Stimulated activated CD4-positive, alpha-beta T cell treated with anti-CD3 and anti-CD28 coated beads, Interleukin-15, amount 100 ng/mL, for 24 hours (primary cell): ENCODE measurements around the gene KHDRBS1.
"Not testable (repeated sequence)": the region's sequence is repeated elsewhere in the genome, so short reads cannot be mapped to it uniquely, and the experiment has no call there.

ENCODE experiments used
- DNase-seq: peaks from one replicate; pipeline ENCODE4 v3.0.0-alpha.2; 2020

The KHDRBS1 gene

DNA sequence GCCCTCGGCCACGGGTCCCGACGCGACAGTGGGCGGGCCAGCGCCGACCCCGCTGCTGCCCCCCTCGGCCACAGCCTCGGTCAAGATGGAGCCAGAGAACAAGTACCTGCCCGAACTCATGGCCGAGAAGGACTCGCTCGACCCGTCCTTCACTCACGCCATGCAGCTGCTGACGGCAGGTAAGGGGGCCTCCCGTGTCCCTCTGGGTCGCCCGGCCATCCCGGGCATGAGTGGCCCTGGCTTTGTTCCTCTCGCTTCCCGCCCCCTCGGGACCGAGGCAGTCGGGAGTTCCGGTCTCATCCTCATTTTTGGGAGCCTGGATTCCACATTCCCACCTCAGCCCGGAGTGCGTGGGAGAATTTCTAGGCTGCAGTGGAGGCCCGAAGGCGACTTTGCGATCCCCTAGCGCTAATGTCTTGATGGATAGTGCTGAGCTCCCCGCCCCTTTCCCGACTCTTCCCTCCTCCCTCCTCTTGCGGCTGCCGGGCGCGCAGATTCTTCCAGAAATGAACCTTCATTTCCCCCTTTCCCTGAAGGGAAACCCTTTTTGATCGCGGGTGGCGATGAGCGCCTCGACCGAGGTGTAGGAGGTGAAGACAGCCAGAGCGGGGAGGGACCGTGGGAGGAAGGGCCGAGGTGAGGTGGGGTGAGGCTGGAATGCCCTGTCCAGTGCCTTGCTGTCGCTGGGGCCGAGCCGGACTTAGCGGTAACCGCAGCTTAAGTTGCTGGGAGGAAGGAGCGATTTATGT is 705 bp downstream of the KHDRBS1 start:
- peak; percentile 53 for DNase-seq

DNA sequence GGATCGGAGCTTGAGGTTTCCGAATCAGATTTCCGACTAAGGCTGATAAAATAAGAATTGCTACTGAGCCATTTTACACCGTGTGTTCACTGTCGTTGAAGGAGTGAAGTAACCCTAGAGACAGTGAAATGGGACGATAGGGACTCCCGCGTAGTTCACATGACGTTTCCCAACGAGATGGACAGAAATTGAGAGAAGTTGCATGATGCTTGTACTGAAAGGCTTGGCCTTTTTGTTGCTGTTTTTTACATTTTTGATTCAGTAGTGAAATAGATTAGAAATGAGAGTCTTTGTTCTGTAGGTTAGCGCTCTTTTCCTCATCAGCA is 1.2 kb downstream of the KHDRBS1 start:
- no peak for DNase-seq

DNA sequence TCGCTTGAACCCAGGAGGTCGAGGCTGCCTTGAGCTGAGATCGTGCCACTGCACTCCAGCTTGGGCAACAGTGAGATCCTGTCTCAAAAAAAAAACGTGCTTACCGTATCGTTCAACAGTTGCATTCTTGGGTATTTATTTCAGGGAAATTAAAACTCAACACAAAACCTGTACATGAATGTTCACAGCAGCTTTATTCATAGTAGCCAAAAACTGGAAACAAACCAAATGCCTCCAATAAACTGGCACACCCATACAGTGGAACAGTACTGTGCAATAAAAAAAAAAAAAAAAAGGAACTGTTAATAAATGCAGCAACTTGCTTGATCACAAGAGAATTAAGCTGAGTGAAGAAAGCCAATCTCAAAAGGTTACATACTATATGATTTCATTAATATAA is 6.7 kb downstream of the KHDRBS1 start:
- no peak for DNase-seq

DNA sequence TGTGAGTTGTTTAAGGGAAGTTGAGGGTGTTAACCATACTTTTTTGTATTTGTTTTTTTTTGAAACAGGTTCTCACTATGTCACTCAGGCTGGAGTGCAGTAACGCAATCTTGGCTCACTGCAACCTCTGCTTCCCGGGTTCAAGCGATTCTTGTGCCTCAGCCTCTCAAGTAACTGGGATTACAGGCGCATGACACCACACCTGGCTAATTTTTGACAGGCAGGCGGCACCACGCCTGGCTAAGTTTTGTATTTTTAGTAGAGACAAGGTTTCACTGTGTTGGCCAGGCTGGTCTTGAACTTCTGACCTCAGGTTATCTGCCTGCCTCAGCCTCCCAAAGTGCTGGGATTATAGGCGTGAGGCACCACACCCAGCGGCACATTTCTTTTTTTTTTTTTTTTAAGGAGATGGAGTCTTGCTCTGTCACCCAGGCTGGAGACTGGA is 7.9 kb downstream of the KHDRBS1 start:
- DNase-seq = not testable (repeated sequence)

DNA sequence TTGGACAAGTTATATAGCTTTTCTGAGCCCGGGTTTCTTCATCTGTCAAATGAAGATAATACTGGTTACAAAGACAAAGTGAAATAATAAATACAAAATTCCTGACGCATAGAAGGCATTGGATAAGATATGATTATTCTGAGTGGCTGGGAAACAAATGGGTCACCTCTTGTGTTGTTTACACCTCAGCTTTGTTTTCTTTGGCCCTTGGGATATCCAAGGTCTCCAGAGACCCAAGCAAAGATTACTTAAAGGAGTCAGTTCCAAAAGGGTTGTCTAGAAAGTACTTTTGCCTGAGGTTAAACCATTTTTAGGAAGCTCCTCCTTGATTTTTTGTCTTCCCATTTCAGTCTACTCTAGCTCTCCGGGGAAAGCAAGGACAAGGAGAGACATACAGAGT is 9.7 kb downstream of the KHDRBS1 start:
- DNase-seq = no peak

DNA sequence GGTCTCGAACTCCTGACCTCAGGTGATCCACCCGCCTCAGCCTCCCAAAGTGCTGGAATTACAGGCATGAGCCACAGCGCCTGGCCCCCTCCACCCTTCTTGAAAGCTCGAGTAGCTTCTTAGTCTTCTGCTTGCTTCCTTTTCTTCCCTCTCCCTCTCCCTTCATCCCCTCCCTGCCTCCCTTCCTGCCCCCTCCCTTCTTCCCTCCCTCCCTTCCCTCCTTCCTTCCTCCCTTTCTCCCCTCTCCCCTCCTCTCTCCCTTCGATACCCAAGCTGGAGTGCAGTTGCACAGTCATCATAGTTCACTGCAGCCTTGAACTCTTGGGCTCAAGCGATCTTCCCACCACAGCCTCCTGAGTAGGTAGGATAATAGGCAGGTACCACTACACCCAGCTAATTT is 11.8 kb downstream of the KHDRBS1 start:
- no peak for DNase-seq

DNA sequence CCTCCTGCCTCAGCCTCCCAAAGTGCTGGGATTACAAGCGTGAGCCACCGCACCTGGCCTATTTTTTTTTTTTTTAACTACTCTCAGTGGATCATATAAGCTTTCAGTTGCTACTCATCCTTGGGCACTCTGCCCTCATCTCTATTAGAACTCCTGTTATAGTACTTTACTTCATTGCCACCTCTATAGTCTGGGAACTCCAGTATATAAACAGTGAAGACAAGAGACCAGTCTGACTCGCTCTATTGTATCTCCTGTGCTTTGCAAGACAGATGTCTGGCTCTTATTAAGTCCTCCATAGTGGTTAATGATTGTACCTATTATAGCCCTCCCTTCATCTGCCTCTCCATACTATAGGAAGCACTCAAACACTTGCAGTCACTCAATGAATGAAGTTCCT is 15.1 kb downstream of the KHDRBS1 start:
- no peak for DNase-seq

DNA sequence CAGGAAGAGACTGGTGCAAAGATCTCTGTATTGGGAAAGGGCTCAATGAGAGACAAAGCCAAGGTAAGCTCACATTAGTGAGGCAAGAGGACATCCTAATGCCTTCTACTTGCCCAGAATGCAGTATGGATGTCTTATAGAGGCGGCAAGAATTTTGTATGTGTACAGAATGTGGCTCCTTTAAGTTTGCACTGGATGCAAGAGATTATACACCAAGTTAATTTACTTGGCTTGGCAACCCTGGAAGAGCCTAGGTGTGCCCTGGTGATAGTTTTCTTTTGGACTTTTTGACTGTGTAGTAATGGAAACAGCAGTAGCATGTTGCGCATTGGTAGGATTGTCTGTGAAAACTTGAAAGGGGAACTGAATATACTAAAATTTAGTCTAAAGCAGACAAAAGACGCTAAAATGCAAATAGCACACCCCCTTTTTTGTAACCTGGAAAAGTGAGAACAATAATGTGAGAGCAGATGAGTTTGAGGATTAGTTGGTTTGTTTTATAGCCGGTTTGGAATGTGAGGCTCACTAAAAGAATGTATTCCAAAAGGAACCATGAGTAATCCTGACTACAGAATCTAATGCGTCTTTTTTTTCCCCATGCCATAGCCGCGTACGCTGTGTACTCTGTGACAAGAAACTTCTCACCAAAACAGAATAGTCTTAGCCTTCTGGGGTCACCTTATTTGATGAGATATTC is 18.1 kb downstream of the KHDRBS1 start:
- DNase-seq = no peak

DNA sequence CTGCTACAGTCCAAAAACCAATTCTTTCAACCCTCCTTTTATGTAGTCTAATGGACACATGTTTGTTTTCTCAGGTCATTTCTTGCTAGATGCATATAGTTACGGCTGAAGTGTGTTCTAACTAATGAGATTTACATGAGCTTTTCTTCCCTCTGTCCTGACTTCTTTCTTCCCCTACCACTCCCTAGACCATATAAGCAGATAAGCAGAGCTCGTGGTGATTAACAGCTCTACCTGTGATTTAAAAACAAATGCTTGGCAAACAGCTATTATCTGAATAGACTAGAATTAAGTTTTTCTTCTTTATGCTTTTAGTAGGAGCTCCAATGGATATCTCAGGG is 18.6 kb downstream of the KHDRBS1 start:
- DNase-seq = no peak

DNA sequence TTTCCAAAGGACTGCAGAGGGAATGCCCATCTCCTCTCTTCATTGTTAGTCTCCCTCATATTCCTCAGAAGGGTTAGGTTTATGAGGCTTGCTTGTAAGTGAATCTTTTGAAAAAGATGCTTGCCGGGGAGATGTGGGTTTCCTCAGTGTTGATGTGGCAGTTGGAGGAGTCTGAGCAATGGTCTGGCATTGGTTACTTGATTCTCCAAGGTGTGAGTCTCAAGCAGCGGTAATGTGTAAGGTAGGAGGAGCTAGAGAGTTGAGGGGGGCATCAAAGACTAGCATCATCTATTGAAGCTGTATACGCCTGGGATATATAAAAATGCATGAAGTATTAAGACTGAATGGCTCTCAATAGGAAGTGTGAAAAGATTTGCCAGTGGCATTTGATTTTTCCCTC is 21.5 kb downstream of the KHDRBS1 start:
- DNase-seq = no peak

DNA sequence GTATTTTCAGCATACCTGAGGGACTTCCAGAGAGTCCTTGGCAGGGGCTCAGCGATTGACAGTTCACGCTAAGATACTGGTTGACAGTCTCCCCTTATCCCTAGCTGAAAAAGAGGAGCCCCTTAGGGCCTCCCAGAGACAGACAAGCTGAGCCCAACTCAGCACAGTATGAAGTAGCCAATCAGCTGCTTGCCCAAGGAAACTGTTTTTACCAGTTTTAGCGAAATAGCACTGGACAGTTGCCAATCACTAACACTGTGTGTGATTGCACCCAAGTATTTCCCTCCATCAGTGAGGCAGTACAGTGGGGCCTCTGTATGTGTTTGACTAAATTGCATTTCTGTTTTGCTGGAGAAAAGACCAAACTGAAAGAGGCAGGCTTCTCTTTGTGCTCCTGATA is 27.0 kb downstream of the KHDRBS1 start:
- DNase-seq = no peak

DNA sequence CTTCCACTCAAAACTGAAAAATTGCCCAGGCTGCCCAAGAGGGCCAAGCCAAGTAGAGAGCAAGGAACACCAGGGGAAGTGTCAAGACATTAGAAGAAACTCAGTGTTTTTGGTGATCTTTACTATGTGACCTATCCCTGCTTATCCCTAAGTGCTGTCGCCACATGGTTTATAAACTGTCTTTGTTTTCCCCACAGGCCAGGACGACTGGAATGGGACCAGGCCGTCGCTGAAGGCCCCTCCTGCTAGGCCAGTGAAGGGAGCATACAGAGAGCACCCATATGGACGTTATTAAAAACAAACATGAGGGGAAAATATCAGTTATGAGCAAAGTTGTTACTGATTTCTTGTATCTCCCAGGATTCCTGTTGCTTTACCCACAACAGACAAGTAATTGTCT is 28.7 kb downstream of the KHDRBS1 start:
- no peak for DNase-seq

DNA sequence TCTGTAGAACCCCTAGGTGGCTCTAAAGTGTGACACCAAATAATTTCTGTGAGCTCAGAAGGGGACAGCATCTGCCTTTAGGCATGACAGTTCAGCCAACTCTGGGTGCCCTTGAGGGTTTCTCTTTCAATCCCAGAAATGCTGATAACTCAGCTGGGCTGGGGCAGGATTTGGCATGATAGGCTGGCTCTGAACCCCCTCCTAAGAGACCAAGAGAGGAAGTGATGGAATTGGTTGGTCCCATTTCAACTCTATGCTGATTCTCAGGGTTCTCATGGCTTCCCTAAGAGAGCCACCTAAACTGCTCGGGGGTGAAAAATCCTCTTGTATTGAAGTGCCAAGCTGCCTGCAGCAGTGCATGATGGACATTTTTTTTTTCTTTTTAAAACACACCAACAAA is 30.6 kb downstream of the KHDRBS1 start:
- DNase-seq = no peak

DNA sequence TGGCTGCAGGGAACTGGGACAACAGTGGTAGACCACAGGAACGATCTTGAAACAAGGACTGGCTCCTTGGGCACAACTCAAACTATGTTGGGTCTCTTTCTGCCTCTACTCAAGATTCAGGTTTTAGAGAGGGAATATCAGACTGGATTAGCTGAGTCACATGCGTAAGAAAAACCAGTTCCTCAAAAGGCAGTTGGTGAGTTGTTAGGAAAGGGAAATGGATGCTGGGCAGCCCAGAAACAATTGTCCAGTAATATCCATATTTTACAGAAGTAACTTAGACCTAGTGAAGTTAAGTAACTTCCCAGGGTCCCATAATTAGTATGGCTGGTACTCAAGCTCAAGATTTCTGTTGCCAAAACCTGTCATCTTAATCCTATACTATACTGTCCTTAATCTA is 32.1 kb downstream of the KHDRBS1 start:
- no peak for DNase-seq

DNA sequence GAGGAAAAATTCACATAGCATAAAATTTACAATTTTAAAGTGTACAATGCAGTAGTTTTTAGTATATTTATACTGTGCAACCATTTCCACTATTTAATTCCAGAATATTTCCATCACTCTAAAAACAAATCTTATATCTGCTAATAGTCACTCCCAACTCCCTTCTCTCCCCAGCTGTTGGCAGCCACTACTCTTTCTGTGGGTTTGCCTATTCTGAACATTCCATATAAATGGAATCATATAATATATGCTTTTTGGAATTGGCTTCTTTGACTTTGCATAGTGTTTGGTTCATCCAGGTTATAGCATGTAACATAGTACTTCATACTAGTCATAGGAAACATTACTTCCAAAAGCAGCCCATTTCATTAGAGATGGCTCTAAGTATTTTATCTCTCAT is 34.0 kb downstream of the KHDRBS1 start:
- DNase-seq = no peak

DNA sequence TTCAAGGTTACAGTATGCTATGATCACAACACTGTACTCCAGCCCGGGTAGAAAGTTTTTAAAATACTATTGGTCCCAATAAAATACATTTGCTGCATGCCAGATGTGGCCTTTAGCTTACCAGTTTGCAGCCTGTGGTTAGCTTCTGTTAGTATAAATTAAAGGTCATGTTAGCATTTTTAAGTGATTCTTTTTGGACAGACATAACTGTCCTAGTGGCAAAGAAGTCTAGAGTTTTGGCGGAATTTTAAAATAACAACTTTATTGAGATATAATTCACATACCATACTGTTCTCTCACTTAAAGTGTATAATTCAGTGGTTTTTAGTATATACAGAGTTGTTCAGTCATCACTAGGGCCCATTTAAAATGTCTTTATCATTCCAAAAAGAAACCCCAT is 34.8 kb downstream of the KHDRBS1 start:
- DNase-seq = no peak

DNA sequence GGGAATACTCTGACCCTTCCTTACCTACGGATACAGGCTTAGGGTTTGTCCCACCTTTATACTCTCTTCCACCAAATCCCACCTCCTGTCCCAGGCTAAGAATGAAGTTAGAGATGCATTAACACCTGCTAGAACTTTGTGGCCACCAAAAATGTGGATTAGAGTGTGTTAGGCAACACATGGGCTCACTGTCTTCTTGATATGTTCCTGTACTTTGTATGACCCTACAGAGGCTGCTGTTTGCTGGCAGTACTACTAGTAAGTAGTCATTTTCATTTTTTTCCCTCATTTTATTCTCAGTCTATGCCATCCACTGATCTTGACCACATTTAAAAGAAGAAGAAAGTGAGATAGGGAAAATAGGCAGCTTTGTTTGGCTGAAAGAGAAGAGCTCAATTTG is 38.0 kb downstream of the KHDRBS1 start:
- no peak for DNase-seq

DNA sequence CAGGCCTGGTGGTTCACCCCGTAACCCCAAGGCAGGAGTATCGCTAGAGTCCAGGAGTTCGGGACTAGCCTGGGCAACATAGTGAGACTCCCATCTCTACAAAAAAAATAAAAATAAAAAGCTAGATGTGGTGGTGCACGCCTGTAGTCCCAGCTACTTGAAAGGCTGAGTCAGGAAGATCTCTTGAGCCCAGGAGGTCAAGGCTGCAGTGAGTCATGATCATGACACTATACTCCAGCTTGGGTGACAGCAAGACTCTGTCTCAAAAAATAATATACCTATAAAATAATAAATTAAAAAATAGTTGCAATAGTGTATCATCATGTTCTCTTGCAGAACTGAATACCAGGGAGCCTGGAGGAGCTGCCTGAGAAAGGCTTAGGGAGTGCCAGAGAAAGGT is 39.2 kb downstream of the KHDRBS1 start:
- no peak for DNase-seq

DNA sequence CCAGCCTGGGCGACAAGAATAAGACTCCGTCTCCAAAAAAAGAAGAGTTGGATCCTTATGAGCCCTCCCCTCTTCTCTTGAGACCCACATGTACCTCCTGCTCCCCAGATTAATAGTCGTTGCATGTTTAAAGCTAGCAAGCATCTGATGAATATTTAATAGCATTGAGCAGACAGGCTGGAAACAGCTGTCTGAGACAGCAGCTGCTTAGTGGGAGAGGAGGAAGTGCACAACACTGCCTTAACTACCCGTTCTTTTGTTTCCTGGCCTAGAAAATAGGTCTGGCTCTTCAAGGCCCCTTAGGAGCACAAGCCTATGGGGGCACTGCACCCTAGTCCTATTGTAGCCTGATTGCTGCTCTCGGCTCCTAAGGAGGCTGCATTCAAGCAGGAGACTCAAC is 41.7 kb downstream of the KHDRBS1 start:
- no peak for DNase-seq

DNA sequence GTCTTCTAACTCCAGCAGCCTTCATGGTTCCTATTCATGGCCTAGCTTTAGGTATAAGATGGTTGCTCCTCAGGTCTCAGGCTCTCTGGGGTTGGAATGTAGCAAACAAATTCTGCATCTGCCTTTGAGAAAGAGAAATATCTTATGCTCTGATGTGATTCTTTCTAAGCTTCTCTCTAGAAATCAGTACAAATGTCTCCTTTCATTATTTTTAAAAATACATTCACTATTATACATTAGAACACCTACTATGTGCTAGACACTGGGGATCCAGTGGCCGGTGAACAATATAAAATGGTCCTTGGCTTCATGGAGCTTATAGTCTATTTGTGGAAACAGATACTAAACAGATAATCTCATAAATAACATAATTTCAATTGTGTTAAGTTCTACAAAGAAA is 42.9 kb downstream of the KHDRBS1 start:
- DNase-seq = no peak

DNA sequence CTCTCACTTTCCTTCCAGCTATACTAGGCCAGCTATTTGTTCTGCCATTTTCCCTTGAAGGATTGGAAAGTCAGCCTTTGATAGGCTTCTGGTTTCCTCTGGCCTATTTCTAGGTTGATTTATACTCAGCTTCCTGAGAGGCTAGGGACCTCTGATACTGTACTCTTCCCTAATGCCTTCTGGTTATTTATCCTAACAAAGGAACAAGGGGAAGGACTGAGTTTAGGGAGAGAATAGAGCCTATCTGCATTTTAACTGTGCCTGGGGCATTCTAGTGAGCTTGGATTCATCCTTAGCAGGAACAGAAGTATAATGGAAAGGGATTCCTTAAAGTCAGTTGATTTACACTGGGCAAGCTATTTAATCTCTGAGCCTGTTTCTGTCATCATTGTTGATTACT is 47.2 kb downstream of the KHDRBS1 start:
- DNase-seq = no peak

DNA sequence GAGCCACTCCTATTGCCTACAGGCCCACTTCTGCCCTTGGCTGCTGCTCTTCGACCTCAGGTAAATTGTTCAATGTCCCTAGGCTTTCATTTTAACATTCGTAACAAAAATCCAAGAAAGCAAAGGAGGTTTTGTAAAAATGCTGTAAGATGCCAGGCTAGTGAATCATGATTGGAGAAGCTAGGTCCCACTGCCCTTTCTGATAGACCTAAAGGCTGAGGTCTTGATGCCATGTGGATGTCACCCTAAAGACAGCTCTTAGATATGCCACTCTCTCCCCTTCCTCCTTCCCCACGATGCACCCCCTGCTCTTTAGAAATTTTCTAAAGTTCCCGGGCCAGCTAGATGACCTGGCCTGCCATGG is 49.2 kb downstream of the KHDRBS1 start:
- no peak for DNase-seq

DNA sequence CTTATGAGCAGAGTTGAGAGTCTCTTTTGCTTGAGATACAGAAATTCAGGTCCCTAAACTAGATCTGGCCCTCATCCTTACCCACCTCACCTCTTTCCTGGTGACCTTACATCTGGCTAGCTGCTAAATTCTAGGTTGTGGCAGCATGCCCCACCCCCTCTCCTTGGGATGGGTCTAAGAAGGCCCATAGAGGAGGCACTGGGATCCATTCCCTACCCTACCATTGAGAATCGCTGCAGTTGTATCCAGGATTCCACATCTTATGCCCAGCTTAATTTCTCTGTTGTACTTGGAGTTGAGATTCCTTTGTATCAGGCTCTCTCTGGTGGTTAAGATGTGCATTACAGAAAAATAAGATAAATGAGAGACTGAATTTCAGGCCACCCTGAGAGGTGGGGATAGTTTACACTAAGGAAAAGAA is 49.6 kb downstream of the KHDRBS1 start:
- DNase-seq = no peak

DNA sequence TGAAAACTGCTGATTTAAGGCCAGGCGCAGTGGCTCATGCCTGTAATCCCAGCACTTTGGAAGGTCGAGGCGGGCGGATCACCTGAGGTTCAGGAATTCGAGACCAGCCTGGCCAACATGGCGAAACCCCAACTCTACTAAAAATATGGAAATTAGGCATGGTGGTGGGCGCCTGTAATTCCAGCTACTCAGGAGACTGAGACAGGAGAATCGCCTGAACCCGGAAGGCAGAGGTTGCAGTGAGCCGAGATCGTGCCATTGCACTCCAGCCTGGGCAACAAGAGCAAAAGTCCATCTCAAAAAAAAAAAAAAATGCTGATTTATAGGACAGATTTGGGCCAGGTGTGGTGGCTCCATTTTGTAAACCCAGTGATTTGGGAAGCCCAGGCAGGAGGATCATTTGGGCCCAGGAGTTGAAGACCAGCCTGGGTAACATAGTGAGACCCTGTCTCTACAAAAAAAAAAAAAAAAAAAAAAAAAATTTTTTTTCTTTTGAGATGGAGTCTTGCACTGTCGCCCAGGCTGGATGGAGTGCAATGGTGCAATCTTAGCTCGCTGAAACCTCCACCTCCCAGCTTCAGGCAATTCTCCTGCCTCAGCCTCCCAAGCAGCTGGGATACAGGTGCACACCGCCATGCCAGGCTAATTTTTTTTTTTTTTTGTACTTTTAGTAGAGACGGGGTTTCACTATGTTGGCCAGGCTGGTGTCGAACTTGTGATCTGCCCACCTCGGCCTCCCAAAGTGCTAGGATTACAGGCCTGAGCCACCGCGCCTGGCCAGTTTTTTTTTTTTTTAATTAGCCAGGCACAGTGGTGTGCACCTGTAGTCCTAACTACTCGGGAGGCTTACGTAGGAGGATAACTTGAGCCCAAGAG is 52.2 kb downstream of the KHDRBS1 start:
- not testable (repeated sequence) for DNase-seq
